Right atrium auricular region (tissue), 2 donors: Measurements from ENCODE around the gene THOC6. TPM values are rescaled to one million over a fixed set of nuclear protein-coding genes. Genes with fewer than 3 reads are reported as not detected.
A peak's percentile ranks its signal among the peaks of the same experiment; 100 is the strongest.

ENCODE experiments used
- DNase-seq: peaks from one replicate; pipeline ENCODE4 v3.0.0-alpha.2; 2019; ENCODE audit warnings: low spot score
- H3K27ac ChIP-seq, 2 donors: fragments of 200-600 bp; sonication (generic); 1 replicate in 1 of 2; 2 replicates in 1 of 2; pipeline ENCODE4 v1.5.1; 2016 to 2019
- H3K27me3 ChIP-seq, 2 donors: fragments of 200-600 bp; sonication (generic); one replicate each; pipeline versions ENCODE4 v1.5.1 to v1.6.0; 2017 to 2019
- H3K36me3 ChIP-seq: fragments of 200-600 bp; sonication (generic); one replicate; pipeline ENCODE4 v1.5.1; 2016
- H3K4me1 ChIP-seq, 2 donors: fragments of 200-600 bp; sonication (generic); one replicate each; pipeline versions ENCODE4 v1.5.1 to v1.6.0; 2017 to 2019
- H3K4me3 ChIP-seq, 2 donors: fragments of 200-600 bp; sonication (generic); 1 replicate in 1 of 2; 2 replicates in 1 of 2; pipeline ENCODE4 v1.5.1; 2017 to 2019; ENCODE audit warnings: mild to moderate bottlenecking in 1 of 2, moderate library complexity in 1 of 2
- H3K9me3 ChIP-seq, 2 donors: fragments of 200-600 bp; sonication (generic); one replicate each; pipeline ENCODE4 v1.5.1; 2019
- CTCF ChIP-seq, 2 donors: fragments of 200-600 bp; sonication (generic); IDR thresholded peaks; one replicate each; pipeline ENCODE4 v1.5.1; 2019; ENCODE audit warnings: antibody characterized with exemption in 2 of 2
- total RNA-seq, 2 donors: library from RNA; depleted of rRNA; stranded (reverse); fragments of >200 nt; gene quantifications; one replicate each; pipeline ENCODE4 v1.1.0, GENCODE V29; 2016

THOC6 gene
- total RNA-seq, 2 donors from 2014 or later: 7.4 to 12.6 TPM

GRCh38 chr16:3036726-3037315 lies 13.0 kb downstream of the THOC6 start, which contains the start of gene BICDL2:
TSS of gene BICDL2 (minus strand) at chr16:3036944. CDS start at chr16:3035496, 1,448 bp downstream.
- DNase-seq: no peak
- peak within 1 kb of the TSS in 1 of 2 donors; percentile 12 for H3K4me3 ChIP-seq
- no peak within 1 kb of the TSS for H3K27ac ChIP-seq
- H3K27me3 ChIP-seq: peaks cover 9 to 36% of the 10 kb centered on the region in 2 donors
- no peaks in the 10 kb centered on the region for H3K9me3 ChIP-seq
- no peaks in the 10 kb centered on the region for H3K36me3 ChIP-seq
- no peak for TF ChIP-seq CTCF (IDR thresholded peaks at IDR 0.05)
- peaks cover 0 to 12% of the 10 kb centered on the region in 2 donors for H3K4me1 ChIP-seq

- Histone ChIP-seq H3K9me3 (no peaks in the 10 kb centered on the region), H3K4me3 (no peak overlapping the region), H3K4me1 (peaks cover 0 to 12% of the 10 kb centered on the region in 2 donors), H3K27ac (no peak overlapping the region), H3K27me3 (peaks cover 11 to 36% of the 10 kb centered on the region in 2 donors), H3K36me3 (no peaks in the 10 kb centered on the region)
- no peak for DNase-seq
- TF ChIP-seq CTCF (IDR thresholded peaks at IDR 0.05): no peak
Measured at GRCh38 chr16:3038256-3038655, 14.4 kb downstream of the THOC6 start.

- Histone ChIP-seq H3K27ac (no peak overlapping the region), H3K27me3 (peaks cover 17 to 37% of the 10 kb centered on the region in 2 donors), H3K4me3 (no peak overlapping the region), H3K36me3 (no peaks in the 10 kb centered on the region), H3K4me1 (peaks cover 0 to 12% of the 10 kb centered on the region in 2 donors), H3K9me3 (no peaks in the 10 kb centered on the region)
- TF ChIP-seq CTCF (IDR thresholded peaks at IDR 0.05): no peak
- DNase-seq: no peak
Measured at GRCh38 chr16:3038896-3039295, 15.1 kb downstream of the THOC6 start.

- no peak for TF ChIP-seq CTCF (IDR thresholded peaks at IDR 0.05)
- Histone ChIP-seq H3K4me3 (no peak overlapping the region), H3K27ac (no peak overlapping the region), H3K36me3 (no peaks in the 10 kb centered on the region), H3K4me1 (peaks cover 0 to 22% of the 10 kb centered on the region in 2 donors), H3K9me3 (no peaks in the 10 kb centered on the region), H3K27me3 (peaks cover 23 to 50% of the 10 kb centered on the region in 2 donors)
- DNase-seq: no peak
Measured at GRCh38 chr16:3042376-3042775, 18.5 kb downstream of the THOC6 start.

GRCh38 chr16:3044708-3045107 lies 20.9 kb downstream of the THOC6 start:
- H3K4me3 ChIP-seq: no peak overlapping the region
- no peaks in the 10 kb centered on the region for H3K36me3 ChIP-seq
- H3K9me3 ChIP-seq: no peaks in the 10 kb centered on the region
- peaks cover 0 to 22% of the 10 kb centered on the region in 2 donors for H3K4me1 ChIP-seq
- DNase-seq: no peak
- TF ChIP-seq CTCF (IDR thresholded peaks at IDR 0.05): no peak
- H3K27me3 ChIP-seq: peaks cover 23 to 35% of the 10 kb centered on the region in 2 donors
- H3K27ac ChIP-seq: no peak overlapping the region
